ENCODE measurements around the gene SMAD3. TPM values are rescaled to one million over a fixed set of nuclear protein-coding genes. Genes with fewer than 3 reads are reported as not detected.

SMAD3 gene
- 119 and 128 TPM in 2 replicates for total RNA-seq (2013; cell fraction: nucleolus; rRNA removed)
- total RNA-seq (2014; rRNA removed) (12.2 and 15.6 TPM in 2 replicates), total RNA-seq (2014; rRNA removed; fragmentation: Illumina TruSeq; extraction: Trizol) (11.7 and 13.3 TPM in 2 replicates), total RNA-seq (2021) (39.9 and 40.0 TPM in 2 replicates), polyA plus RNA-seq (2011; rRNA removed) (15.0 and 28.2 TPM in 2 replicates), polyA plus RNA-seq (2014; fragmentation: Illumina TruSeq; extraction: Trizol) (31.9 and 43.2 TPM in 2 replicates), polyA plus RNA-seq (2014; fragmentation: Nextera tagmentation; extraction: Ambion mirVana) (1 to 10 TPM; 5.6 to 6.6 TPM), polyA plus RNA-seq (2014; rRNA removed) (22.4 and 27.7 TPM in 2 replicates), polyA plus RNA-seq (2016; fragmentation: Nextera tagmentation; extraction: Ambion mirVana) (10 to 100 TPM in 1 of 2 experiments, 1 to 10 TPM in 1; 8.0 to 18.7 TPM), polyA minus RNA-seq (2011; rRNA and poly(A)+ RNA removed) (23.3 and 26.4 TPM in 2 replicates), Bru-seq, nascent RNA (percentile 91 among the genes with signal in this experiment), BruChase-seq, experiment 1, labeled RNA remaining after a 6-hour chase (percentile 92 among the genes with signal in this experiment), BruChase-seq, experiment 2, labeled RNA remaining after a 2-hour chase (percentile 90 among the genes with signal in this experiment)
- 17.0 TPM for polyA plus RNA-seq (2011; ENCODE audit: low read depth)
- polyA plus RNA-seq (2011; cell fraction: cytosol; rRNA removed) = 21.5 and 22.5 TPM in 2 replicates
- 85.6 and 92.9 TPM in 2 replicates for polyA plus RNA-seq (2011; cell fraction: nucleus; rRNA removed)
- 41.6 and 42.7 TPM in 2 replicates for polyA plus RNA-seq (2012)
- 11.1 and 14.3 TPM in 2 replicates for polyA minus RNA-seq (2011; cell fraction: cytosol; rRNA and poly(A)+ RNA removed)
- 17.3 and 26.6 TPM in 2 replicates for polyA minus RNA-seq (2011; cell fraction: nucleus; rRNA and poly(A)+ RNA removed)
- long read RNA-seq, experiment 1, full-length matches to known transcripts = 3 of 8 reads
- long read RNA-seq, experiment 1, partial matches to known transcripts = 0 of 8 reads
- long read RNA-seq, experiment 1, other reads (novel, unspliced or antisense) = 5 of 8 reads
- long read RNA-seq, experiment 2, partial matches to known transcripts = 0 of 8 reads
- long read RNA-seq, experiment 2, other reads (novel, unspliced or antisense) = 8 of 8 reads

DNA sequence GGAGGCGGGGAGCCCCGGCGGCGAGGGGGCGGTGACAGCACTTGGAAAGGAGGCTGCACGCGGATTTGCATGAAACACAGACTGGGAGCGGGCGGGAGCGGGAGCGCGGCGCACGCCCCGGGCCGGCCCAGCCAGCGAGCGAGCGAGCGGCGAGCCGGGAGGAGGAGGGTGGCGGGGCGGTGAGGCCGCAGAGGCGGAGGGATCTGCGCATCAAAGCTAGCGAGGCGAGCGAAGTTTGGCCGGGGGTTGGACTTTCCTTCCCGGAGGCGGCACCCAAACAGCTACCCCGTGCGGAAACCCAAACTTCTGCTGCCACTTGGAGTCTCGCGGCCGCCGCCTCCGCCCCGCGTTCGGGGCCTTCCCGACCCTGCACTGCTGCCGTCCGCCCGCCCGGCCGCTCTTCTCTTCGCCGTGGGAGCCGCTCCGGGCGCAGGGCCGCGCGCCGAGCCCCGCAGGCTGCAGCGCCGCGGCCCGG is at the start of gene SMAD3:
Gene SMAD3, plus strand, starts transcription at position 72 of the 475 bp plus-strand sequence. CDS start 553 bp downstream, outside the sequence.
- no TSS peak for BruUV-seq (replicated peaks)
- Histone ChIP-seq H3K9me3 (replicated peaks; ENCODE audit: control insufficient read depth, insufficient read depth, low read length) (no peaks in the 10 kb centered on the region), H4K20me1 (ENCODE audit: control insufficient read depth, insufficient read depth) (peaks cover 2% of the 10 kb centered on the region; the same call in 1 of the 2 replicates), H3K4me1 (ENCODE audit: control insufficient read depth, insufficient read depth, low read length) (peaks cover 25% of the 10 kb centered on the region), H2AFZ (ENCODE audit: control insufficient read depth, low read depth, low read length) (peak within 1 kb of the TSS; percentile 66), H3K27ac (ENCODE audit: control insufficient read depth, insufficient read depth) (peak within 1 kb of the TSS; percentile 78), H3K27me3 (replicated peaks in 1 of 2; ENCODE audit: control insufficient read depth in 2 of 2, insufficient read depth in 2 of 2, low read length in 1 of 2) (no peaks in the 10 kb centered on the region), H3K4me2 (ENCODE audit: control insufficient read depth, insufficient read depth) (peak within 1 kb of the TSS; percentile 89), H3K9ac (ENCODE audit: control insufficient read depth, insufficient read depth, low read length) (peak within 1 kb of the TSS; percentile 84), H3K79me2 (ENCODE audit: control insufficient read depth, insufficient read depth, low read length) (peaks cover 46% of the 10 kb centered on the region), H3K4me3 (peak within 1 kb of the TSS; percentile 80), H3K36me3 (ENCODE audit: control insufficient read depth in 2 of 2, insufficient read depth in 2 of 2, low read length in 1 of 2) (peaks cover 0 to 11% of the 10 kb centered on the region in 2 experiments; a peak in 1 of 4 replicates)
- ChIA-PET CTCF (interaction anchor here (0.6 to 1.6 kb wide), 4 partner anchors 10 to 238 kb away, joined by 3 to 4 read pairs (median 3); no protein-coding TSS in a partner anchor), SMC1A (ENCODE audit: uncharacterized antibody, unreplicated experiment) (interaction anchor here (1.0 to 9.8 kb wide), 4 partner anchors 16 to 36 kb away, joined by 3 to 67 read pairs (median 6); no protein-coding TSS in a partner anchor), RAD21 (ENCODE audit: unreplicated experiment) (interaction anchor here (0.8 to 8.4 kb wide), 6 partner anchors 17 to 69 kb away, joined by 3 to 215 read pairs (median 5); no protein-coding TSS in a partner anchor), POLR2A (interaction anchor here (1.4 to 7.6 kb wide), 4 partner anchors 16 to 38 kb away, joined by 5 to 69 read pairs (median 6); no protein-coding TSS in a partner anchor)
- WGBS (ENCODE audit: insufficient coverage, insufficient replicate concordance, low lambda C conversion rate, missing lambda C conversion rate) = 1% methylated on average over 46 of the region's 63 CpGs
- DNase-seq (ENCODE audit: low read depth, low spot score) (no peak), ATAC-seq (peak; percentile 72), FAIRE-seq (no peak)
- in situ Hi-C loops (cut with MboI) (no loop called here), intact Hi-C loops (cut with micrococcal nuclease; ENCODE audit: unreplicated experiment) (loop anchor here (2.0 to 5.0 kb wide), 3 partner anchors 35 to 237 kb away; no protein-coding TSS in a partner anchor)
- no peak for TF ChIP-seq CBX3 (IDR thresholded peaks at IDR 0.05; ENCODE audit: borderline replicate concordance, low read depth)
- no peak for TF ChIP-seq GABPA (IDR thresholded peaks at IDR 0.05; ENCODE audit: low read depth)
- peak; percentile 55; the same call in 1 of the 2 replicates for TF ChIP-seq SIN3A (IDR thresholded peaks at IDR 0.05; ENCODE audit: low read depth, low read length)
- TF ChIP-seq, protein P1, sequence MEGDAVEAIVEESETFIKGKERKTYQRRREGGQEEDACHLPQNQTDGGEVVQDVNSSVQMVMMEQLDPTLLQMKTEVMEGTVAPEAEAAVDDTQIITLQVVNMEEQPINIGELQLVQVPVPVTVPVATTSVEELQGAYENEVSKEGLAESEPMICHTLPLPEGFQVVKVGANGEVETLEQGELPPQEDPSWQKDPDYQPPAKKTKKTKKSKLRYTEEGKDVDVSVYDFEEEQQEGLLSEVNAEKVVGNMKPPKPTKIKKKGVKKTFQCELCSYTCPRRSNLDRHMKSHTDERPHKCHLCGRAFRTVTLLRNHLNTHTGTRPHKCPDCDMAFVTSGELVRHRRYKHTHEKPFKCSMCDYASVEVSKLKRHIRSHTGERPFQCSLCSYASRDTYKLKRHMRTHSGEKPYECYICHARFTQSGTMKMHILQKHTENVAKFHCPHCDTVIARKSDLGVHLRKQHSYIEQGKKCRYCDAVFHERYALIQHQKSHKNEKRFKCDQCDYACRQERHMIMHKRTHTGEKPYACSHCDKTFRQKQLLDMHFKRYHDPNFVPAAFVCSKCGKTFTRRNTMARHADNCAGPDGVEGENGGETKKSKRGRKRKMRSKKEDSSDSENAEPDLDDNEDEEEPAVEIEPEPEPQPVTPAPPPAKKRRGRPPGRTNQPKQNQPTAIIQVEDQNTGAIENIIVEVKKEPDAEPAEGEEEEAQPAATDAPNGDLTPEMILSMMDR (IDR thresholded peaks at IDR 0.05 in 2 of 3, conservative IDR thresholded peaks at IDR 0.05 in 1 of 3; ENCODE audit: control insufficient read depth in 2 of 3, extremely low read depth in 1 of 3, insufficient read depth in 1 of 3, low read depth in 3 of 3, low read length in 3 of 3) = no peak
- no peak for TF ChIP-seq EZH2 (IDR thresholded peaks at IDR 0.05; ENCODE audit: borderline replicate concordance, control insufficient read depth, low read depth, low read length)
- TF ChIP-seq LARP7 (IDR thresholded peaks at IDR 0.05) = peak; percentile 50
- TF ChIP-seq CHD1 (IDR thresholded peaks at IDR 0.05; ENCODE audit: low read depth, low read length) = no peak
- 0 out of 2 replicates have a peak, but pooled peaks have one; percentile 12 for TF ChIP-seq YY1 (IDR thresholded peaks at IDR 0.05; ENCODE audit: low read depth, low read length)
- TF ChIP-seq, protein P2, sequence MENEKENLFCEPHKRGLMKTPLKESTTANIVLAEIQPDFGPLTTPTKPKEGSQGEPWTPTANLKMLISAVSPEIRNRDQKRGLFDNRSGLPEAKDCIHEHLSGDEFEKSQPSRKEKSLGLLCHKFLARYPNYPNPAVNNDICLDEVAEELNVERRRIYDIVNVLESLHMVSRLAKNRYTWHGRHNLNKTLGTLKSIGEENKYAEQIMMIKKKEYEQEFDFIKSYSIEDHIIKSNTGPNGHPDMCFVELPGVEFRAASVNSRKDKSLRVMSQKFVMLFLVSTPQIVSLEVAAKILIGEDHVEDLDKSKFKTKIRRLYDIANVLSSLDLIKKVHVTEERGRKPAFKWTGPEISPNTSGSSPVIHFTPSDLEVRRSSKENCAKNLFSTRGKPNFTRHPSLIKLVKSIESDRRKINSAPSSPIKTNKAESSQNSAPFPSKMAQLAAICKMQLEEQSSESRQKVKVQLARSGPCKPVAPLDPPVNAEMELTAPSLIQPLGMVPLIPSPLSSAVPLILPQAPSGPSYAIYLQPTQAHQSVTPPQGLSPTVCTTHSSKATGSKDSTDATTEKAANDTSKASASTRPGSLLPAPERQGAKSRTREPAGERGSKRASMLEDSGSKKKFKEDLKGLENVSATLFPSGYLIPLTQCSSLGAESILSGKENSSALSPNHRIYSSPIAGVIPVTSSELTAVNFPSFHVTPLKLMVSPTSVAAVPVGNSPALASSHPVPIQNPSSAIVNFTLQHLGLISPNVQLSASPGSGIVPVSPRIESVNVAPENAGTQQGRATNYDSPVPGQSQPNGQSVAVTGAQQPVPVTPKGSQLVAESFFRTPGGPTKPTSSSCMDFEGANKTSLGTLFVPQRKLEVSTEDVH (IDR thresholded peaks at IDR 0.05; ENCODE audit: low read depth, partially characterized antibody) = no peak
- TF ChIP-seq STAT3 (IDR thresholded peaks at IDR 0.05; ENCODE audit: low read depth, low read length) = no peak
- peak; percentile 37 to 69; a peak in 1 of 4 replicates for TF ChIP-seq BHLHE40 (IDR thresholded peaks at IDR 0.05; ENCODE audit: borderline replicate concordance in 1 of 2, low read depth in 2 of 2, low read length in 1 of 2)
- TF ChIP-seq TBL1XR1 (IDR thresholded peaks at IDR 0.05; ENCODE audit: low read depth, low read length) = no peak
- TF ChIP-seq TCF12 (IDR thresholded peaks at IDR 0.05; ENCODE audit: low read depth, low read length) = peak; percentile 28; the same call in 1 of the 2 replicates
